IPS-15b (cell line): Measurements from ENCODE around the gene ITSN2.

Experiments used
- H3K27me3 ChIP-seq: one replicate; pipeline ENCODE4 v1.6.1; 2013; ENCODE audit warnings: low read length; ENCODE audit not compliant: control insufficient read depth, insufficient read depth
- H3K36me3 ChIP-seq: one replicate; pipeline ENCODE4 v1.6.1; 2013; ENCODE audit warnings: low read length; ENCODE audit not compliant: control insufficient read depth, insufficient read depth
- H3K4me1 ChIP-seq: one replicate; pipeline ENCODE4 v1.6.1; 2013; ENCODE audit warnings: mild to moderate bottlenecking, low read length; ENCODE audit not compliant: control insufficient read depth, insufficient read depth
- H3K4me3 ChIP-seq: one replicate; pipeline ENCODE4 v1.5.1; 2013; ENCODE audit warnings: low read depth, low read length
- H3K9ac ChIP-seq: one replicate; pipeline ENCODE4 v1.6.1; 2013; ENCODE audit warnings: low read depth, mild to moderate bottlenecking, low read length
- H3K9me3 ChIP-seq: one replicate; pipeline ENCODE4 v1.6.1; 2013; ENCODE audit warnings: mild to moderate bottlenecking, low read length; ENCODE audit not compliant: control insufficient read depth, insufficient read depth

The ITSN2 gene

DNA sequence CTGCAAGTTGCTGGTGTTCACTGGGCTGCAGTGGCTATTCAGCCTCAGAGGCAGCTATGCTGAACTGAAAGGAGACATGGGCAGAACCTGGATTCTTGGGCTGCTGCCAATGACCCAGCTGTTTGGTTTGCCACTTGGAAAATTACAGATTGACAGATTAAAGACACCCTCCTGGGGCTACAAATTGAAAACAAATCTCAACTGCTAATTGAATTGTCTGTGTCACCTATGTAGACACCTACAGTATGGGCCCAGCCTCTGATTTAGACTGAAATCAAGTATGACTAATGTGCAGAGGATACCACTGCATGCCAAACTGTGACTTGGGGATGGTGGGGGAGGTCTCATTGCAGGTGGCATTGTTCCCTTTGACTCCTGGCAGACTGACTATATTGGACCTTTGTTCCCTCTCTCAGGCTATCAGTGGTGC is 42.8 kb downstream of the ITSN2 start:
- no peaks in the 10 kb centered on the region for H3K4me1 ChIP-seq
- no peaks in the 10 kb centered on the region for H3K27me3 ChIP-seq
- no peaks in the 10 kb centered on the region for H3K9me3 ChIP-seq
- H3K36me3 ChIP-seq, result no peaks in the 10 kb centered on the region
- H3K4me3 ChIP-seq, result no peak overlapping the region
- no peak overlapping the region for H3K9ac ChIP-seq

DNA sequence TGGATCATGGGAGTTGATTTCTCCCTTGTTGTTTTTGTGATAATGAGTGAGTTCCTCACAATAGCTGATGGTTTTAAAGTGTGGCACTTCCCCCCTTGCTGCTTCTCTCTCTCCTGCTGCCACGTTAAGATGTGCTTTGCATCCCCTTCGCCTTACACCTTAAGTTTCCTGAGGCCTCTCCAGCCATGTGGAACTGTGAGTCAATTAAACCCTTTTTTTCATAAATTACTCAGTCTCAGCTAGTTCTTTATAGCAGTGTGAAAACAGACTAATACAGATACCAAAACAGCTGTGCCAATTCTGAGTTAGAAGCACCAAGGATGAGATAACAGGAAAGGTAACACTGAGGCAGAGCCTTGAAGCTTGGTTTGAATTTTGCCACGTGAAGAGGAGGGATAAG is 44.7 kb downstream of the ITSN2 start:
- Histone ChIP-seq H3K36me3 (no peaks in the 10 kb centered on the region), H3K4me1 (no peaks in the 10 kb centered on the region), H3K9ac (no peak overlapping the region), H3K4me3 (no peak overlapping the region), H3K9me3 (no peaks in the 10 kb centered on the region), H3K27me3 (no peaks in the 10 kb centered on the region)

DNA sequence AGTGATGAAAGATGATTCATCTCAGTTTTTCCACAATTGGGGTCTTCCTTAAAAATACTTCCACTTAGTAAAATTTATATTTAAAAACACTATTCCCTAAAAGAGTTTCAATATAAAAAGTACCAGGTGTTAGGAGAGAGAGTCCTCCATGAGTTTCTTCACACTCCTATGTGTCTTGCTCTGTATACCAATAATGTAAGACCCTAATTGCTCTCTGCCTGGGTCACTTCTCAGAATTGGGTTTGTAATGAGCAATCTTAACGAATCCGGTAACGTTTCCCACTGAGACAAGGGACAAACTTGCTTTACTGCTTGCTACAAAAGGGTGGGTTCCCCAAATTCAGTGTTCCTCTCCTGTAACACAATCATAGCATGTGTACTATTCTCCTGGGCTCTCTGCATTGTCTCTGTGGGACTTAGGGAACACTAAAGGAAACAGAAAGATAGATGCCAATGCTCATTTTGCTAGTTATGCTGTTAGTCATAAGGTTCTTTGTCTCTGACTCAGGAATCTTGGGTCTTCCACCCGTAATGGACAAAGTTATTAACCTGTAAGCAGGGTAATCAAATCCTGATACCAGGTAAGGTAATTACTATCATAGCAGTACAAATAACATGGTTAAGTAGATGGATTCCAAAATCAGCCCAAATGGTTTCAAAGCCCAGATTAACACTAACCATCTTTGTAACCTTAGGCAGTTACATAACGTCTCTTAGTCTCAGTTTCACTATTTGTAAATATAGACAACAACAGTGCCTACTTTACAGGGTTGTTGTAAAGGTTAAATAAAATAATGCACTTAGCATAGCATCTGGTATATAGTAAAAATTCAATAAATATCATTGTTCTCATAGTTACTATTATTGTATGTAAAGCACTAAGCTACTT is 46.3 kb downstream of the ITSN2 start:
- no peak overlapping the region for H3K9ac ChIP-seq
- no peaks in the 10 kb centered on the region for H3K27me3 ChIP-seq
- no peaks in the 10 kb centered on the region for H3K9me3 ChIP-seq
- peaks cover under 1% of the 10 kb centered on the region for H3K36me3 ChIP-seq
- H3K4me1 ChIP-seq, result no peaks in the 10 kb centered on the region
- no peak overlapping the region for H3K4me3 ChIP-seq

DNA sequence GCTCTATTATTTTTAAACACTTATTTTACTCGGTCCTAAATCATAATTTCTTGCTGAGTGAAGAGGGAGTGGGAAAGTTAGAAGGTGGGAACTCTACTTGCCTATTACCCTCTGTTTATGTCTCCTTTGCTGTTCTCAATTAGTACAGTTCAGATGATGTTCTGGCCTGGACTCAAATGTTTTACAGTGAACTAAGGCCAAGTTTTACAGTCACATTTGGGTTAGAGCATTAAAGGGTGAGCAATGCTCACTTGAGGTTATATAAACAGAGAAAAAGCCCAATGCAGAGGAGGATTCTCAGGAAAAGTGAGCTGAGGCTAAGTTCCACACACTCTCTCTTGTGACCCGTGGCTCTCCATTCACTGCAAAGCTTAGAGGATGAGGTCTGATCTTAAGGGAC is 52.4 kb downstream of the ITSN2 start:
- peaks cover 4% of the 10 kb centered on the region for H3K36me3 ChIP-seq

DNA sequence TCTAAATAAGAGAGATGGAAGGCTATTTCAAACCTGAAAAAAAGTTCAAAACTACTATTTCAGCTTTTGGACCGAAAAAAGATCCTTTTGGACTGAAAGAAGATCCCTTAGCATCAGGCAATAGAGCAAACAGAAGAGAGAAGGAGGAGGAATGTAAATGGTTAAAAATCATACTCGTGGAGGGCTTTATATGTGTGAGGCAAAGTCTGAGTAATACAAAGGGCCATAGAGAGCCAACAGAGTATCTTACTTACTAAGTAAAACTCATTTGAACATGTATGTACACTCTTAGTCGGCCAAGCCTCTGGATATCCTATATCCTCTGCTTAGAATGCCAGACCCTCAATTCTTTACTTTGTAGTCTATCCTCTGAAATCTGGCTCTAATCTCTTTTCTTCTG is 55.7 kb downstream of the ITSN2 start:
- Histone ChIP-seq H3K9me3 (no peaks in the 10 kb centered on the region), H3K36me3 (peaks cover 7% of the 10 kb centered on the region)

More for the DNA sequence above, 52.4 kb downstream of the ITSN2 start:
- Histone ChIP-seq H3K9ac (no peak overlapping the region), H3K27me3 (no peaks in the 10 kb centered on the region), H3K4me3 (no peak overlapping the region), H3K9me3 (no peaks in the 10 kb centered on the region), H3K4me1 (no peaks in the 10 kb centered on the region)

DNA sequence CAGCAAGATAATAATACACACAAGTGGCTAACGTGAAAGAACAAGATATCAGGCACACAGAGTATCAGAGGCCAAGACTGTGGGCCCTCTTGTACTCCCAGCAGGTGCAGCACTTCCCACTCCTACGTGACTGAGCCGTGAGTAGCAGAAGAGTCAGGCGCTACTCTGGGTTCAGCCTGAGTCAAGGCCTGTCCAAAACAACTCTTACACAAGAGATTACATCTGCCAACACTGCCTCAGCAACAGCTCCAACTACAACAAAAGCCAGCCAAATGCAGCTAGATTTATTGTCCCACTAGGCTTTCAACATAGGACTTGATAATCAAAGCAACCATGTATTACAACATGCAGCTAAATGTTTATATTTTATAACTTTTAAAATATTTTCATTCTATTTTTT is 56.2 kb downstream of the ITSN2 start:
- no peaks in the 10 kb centered on the region for H3K4me1 ChIP-seq
- H3K9me3 ChIP-seq, result no peaks in the 10 kb centered on the region
- H3K27me3 ChIP-seq, result no peaks in the 10 kb centered on the region
- no peak overlapping the region for H3K9ac ChIP-seq
- H3K4me3 ChIP-seq, result no peak overlapping the region
- peaks cover 7% of the 10 kb centered on the region for H3K36me3 ChIP-seq

More for the DNA sequence above, 55.7 kb downstream of the ITSN2 start:
- Histone ChIP-seq H3K4me1 (no peaks in the 10 kb centered on the region), H3K9ac (no peak overlapping the region), H3K27me3 (no peaks in the 10 kb centered on the region), H3K4me3 (no peak overlapping the region)

DNA sequence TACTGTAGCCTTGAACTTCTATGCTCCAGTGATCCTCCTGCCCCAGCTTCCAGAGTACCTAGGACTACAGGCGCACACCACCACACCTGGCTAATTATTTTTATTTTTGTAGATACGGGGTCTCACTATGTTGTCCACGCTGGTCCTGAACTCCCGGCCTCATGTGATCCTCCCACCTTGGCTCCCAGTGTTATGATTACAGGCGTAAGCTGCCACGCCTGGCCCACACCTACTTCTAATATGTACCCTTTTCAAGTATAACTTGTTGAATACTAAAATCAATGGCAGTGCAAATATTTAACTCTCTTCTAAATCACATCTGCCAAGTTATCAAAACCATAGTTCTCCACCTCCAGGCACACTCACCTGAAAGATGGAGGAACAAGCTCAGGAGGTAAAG is 58.7 kb downstream of the ITSN2 start:
- Histone ChIP-seq H3K4me3 (no peak overlapping the region), H3K4me1 (no peaks in the 10 kb centered on the region), H3K9ac (no peak overlapping the region), H3K9me3 (no peaks in the 10 kb centered on the region), H3K27me3 (no peaks in the 10 kb centered on the region), H3K36me3 (peaks cover 3% of the 10 kb centered on the region)

DNA sequence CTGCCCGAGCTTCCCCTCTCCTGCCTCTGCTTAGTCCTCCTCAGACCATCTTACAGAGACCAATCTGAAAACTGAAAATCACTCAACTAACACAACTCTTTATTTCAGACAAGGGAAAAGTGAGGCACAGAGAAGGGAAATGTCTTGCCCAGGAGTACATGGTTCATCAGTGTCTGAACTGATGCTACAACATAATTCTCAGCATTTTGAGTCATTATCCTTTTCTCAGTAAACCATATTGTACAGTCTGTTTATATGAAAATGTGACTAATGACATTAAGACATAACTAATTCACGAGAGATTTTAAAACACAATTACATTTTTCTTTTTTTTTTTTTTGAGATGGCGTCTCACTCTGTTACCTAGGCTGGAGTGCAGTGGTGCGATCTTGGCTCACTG is 62.7 kb downstream of the ITSN2 start:
- H3K4me3 ChIP-seq, result no peak overlapping the region
- H3K36me3 ChIP-seq, result peaks cover 3% of the 10 kb centered on the region
- no peaks in the 10 kb centered on the region for H3K4me1 ChIP-seq
- H3K27me3 ChIP-seq, result no peaks in the 10 kb centered on the region
- H3K9me3 ChIP-seq, result no peaks in the 10 kb centered on the region
- no peak overlapping the region for H3K9ac ChIP-seq

DNA sequence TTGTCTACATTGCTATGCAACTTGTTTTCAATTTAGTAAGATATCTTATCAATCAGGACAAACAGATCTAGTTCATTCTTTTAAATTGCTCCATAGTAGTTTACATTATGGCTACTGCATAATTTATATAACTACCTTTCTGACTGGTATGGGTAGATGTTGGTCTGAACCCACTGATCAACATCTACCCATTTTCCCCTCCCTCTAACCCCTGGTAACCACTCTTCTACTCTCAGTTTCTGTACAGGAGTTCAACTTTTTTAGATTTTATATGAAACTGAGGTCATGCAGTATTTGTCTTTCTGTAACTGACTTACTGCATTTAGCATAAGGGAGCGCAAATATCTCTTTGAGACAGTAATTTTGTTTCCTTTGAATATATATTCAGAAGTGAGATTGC is 73.2 kb downstream of the ITSN2 start:
- Histone ChIP-seq H3K9me3 (no peaks in the 10 kb centered on the region), H3K9ac (no peak overlapping the region), H3K36me3 (no peaks in the 10 kb centered on the region), H3K4me3 (no peak overlapping the region), H3K27me3 (no peaks in the 10 kb centered on the region), H3K4me1 (no peaks in the 10 kb centered on the region)

DNA sequence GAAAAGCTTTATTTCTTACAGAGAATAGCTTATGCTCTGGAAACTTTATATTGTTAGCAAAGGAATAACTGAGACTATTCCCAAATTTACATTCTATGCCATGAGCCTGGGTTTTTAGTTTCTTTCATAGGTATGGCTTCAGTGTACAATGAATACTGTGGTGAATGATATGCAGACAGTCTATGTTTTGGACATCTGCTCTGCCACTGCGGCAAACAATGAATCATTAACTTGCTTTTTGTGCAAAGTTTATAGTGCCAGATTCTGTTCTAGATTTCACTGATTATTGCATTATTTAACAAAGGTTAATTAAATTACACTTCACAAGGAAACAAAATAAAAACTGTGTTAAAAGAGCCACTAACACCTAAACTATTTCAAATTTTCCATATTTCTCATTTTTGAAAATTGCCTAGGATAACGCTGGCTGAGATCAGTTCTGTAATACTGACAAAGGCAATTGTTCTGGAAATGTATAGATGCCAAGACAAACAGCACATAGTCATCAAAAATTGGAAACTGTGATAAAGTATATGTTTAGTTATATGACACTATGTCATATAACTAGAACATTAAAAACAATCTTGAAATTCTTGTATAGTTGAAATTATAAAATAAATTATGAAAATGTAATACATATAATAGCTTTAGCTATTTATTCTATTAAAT is 74.7 kb downstream of the ITSN2 start:
- Histone ChIP-seq H3K9ac (no peak overlapping the region), H3K27me3 (no peaks in the 10 kb centered on the region), H3K9me3 (no peaks in the 10 kb centered on the region), H3K4me1 (no peaks in the 10 kb centered on the region), H3K4me3 (no peak overlapping the region), H3K36me3 (no peaks in the 10 kb centered on the region)

DNA sequence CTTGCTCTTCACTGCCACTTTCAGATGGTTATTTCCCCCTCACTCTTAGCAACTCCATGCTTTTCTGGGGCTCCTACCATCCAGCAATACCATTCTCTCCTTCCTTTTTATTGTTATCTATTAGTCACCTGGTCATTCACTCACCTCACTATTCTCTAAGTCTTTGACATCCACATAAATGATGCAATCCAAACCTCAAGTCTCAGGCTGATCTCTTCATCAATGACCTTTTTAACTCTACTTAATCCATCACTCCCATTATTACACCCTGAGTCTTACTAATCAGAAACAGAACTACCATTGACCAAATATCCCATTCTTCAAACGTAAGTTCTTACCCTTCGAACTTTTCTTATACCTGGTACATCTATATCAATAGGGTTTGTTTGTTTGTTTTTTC is 79.7 kb downstream of the ITSN2 start:
- Histone ChIP-seq H3K9me3 (no peaks in the 10 kb centered on the region), H3K9ac (no peak overlapping the region), H3K27me3 (no peaks in the 10 kb centered on the region), H3K36me3 (no peaks in the 10 kb centered on the region), H3K4me3 (no peak overlapping the region), H3K4me1 (no peaks in the 10 kb centered on the region)

DNA sequence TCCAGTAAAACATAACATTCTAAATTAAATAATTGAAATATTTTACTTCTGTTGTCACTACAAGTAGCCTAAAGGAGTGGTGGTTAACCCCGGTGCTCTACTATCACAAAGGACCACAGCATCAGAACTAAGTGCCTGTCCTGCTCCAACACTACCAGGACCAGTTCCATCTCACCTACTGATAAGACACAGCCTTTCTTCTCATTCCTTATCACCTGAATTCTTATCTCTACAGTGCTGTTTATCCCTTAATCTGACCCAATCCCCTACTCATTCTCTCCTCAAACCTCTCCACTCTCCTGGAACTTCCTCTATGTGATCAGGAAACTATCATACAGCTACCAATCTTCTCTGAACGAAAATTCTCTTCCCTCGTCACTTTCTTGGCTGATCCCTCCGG is 80.2 kb downstream of the ITSN2 start:
- no peak overlapping the region for H3K9ac ChIP-seq
- H3K27me3 ChIP-seq, result no peaks in the 10 kb centered on the region
- H3K9me3 ChIP-seq, result no peaks in the 10 kb centered on the region
- no peaks in the 10 kb centered on the region for H3K36me3 ChIP-seq
- no peaks in the 10 kb centered on the region for H3K4me1 ChIP-seq
- H3K4me3 ChIP-seq, result no peak overlapping the region
